PC-9 (cell line): ENCODE results near the gene SMAD5. TPM values are rescaled to one million over a fixed set of nuclear protein-coding genes. Genes with fewer than 3 reads are reported as not detected.

Source experiments
- BruUV-seq: library from RNA; stranded (reverse); fragments of 400-500 nt; replicated peaks from 2 replicates; lab custom pipeline; 2021; lab: Mats Ljungman, UMichigan
- CTCF ChIA-PET: fragments of 300-600 bp; sonication (Branson Sonifier 250); formaldehyde crosslinking; loops from one replicate; lab custom pipeline; 2022; ENCODE audit warnings: antibody characterized with exemption; lab: Charles Lee
- POLR2A ChIA-PET: fragments of 300-600 bp; sonication (Branson Sonifier 250); formaldehyde crosslinking; loops from one replicate; lab custom pipeline; 2022; ENCODE audit warnings: antibody characterized with exemption; ENCODE audit not compliant: unreplicated experiment; lab: Charles Lee
- DNase-seq, 2 experiments: peaks; one replicate each; pipeline versions ENCODE4 v3.0.0 to v3.0.0-alpha.2; 2015 to 2022; ENCODE audit warnings: mixed read lengths in 1 of 2
- H2AFZ ChIP-seq: fragments of 200-600 bp; sonication (generic); 2 replicates; pipeline ENCODE4 v1.8.1; 2017; ENCODE audit warnings: antibody characterized with exemption
- H3F3A ChIP-seq: fragments of 200-600 bp; sonication (generic); 2 replicates; pipeline ENCODE4 v1.8.1; 2017; ENCODE audit warnings: antibody characterized with exemption, mild to moderate bottlenecking, low read depth; ENCODE audit not compliant: insufficient read depth
- H3K27ac ChIP-seq: fragments of 200-600 bp; sonication (generic); 2 replicates; pipeline ENCODE4 v1.6.1; 2016; ENCODE audit warnings: mixed run types
- H3K27me3 ChIP-seq: fragments of 200-600 bp; sonication (generic); 2 replicates; pipeline ENCODE4 v1.6.1; 2016; ENCODE audit warnings: low read depth, mixed run types; ENCODE audit not compliant: insufficient read depth
- H3K36me3 ChIP-seq: fragments of 200-600 bp; sonication (generic); 2 replicates; pipeline ENCODE4 v1.6.1; 2016; ENCODE audit warnings: low read depth, mixed run types
- H3K4me1 ChIP-seq: fragments of 200-600 bp; sonication (generic); replicated peaks from 2 replicates; pipeline ENCODE4 v1.6.1; 2016; ENCODE audit warnings: mixed run types; ENCODE audit not compliant: insufficient read depth
- H3K4me2 ChIP-seq: fragments of 200-600 bp; sonication (generic); 2 replicates; pipeline ENCODE4 v1.6.1; 2017; ENCODE audit warnings: mixed run types
- H3K4me3 ChIP-seq: fragments of 200-600 bp; sonication (generic); 2 replicates; pipeline ENCODE4 v1.6.1; 2016; ENCODE audit warnings: mixed run types
- H3K79me2 ChIP-seq: fragments of 200-600 bp; sonication (generic); 2 replicates; pipeline ENCODE4 v1.6.1; 2017; ENCODE audit warnings: low read depth, mixed run types
- H3K9me2 ChIP-seq: fragments of 200-600 bp; sonication (generic); 2 replicates; pipeline ENCODE4 v1.8.1; 2017; ENCODE audit warnings: mild to moderate bottlenecking; ENCODE audit not compliant: insufficient read depth
- H3K9me3 ChIP-seq: fragments of 200-600 bp; sonication (generic); 2 replicates; pipeline ENCODE4 v1.8.1; 2016; ENCODE audit warnings: low read depth; ENCODE audit not compliant: insufficient read depth
- H4K20me1 ChIP-seq: fragments of 200-600 bp; sonication (generic); 2 replicates; pipeline ENCODE4 v1.8.1; 2017; ENCODE audit not compliant: insufficient read depth
- CTCF ChIP-seq: fragments of 200-600 bp; sonication (generic); conservative IDR thresholded peaks from 2 replicates; pipeline ENCODE4 v1.6.1; 2017; ENCODE audit warnings: mixed run types, antibody characterized with exemption, mild to moderate bottlenecking, moderate library complexity
- EZH2 ChIP-seq: fragments of 200-600 bp; sonication (generic); IDR thresholded peaks from 2 replicates; pipeline ENCODE4 v1.8.0; 2017; ENCODE audit warnings: antibody characterized with exemption, low read depth
- intact Hi-C: fragments of 100-400 bp; cut with micrococcal nuclease; formaldehyde crosslinking; loops from one replicate; pipeline ENCODE4 v1.10.0; 2022; ENCODE audit not compliant: unreplicated experiment
- total RNA-seq: library from RNA; stranded (reverse); gene quantifications from 2 replicates; pipeline ENCODE4 v1.2.3, GENCODE V29; 2021

Gene SMAD5
- total RNA-seq, 1 experiment from 2014 or later = 50.6 TPM

GRCh38 chr5:136129445-136129844 is 3.2 kb upstream of the SMAD5 start:
- Histone ChIP-seq H3K27me3 (no peaks in the 10 kb centered on the region), H3K4me1 (peaks cover 12% of the 10 kb centered on the region), H2AFZ (no peak overlapping the region), H3F3A (peaks cover 14% of the 10 kb centered on the region; the same call in 1 of the 2 replicates), H3K4me3 (no peak overlapping the region), H3K36me3 (no peaks in the 10 kb centered on the region), H3K9me2 (no peaks in the 10 kb centered on the region), H3K27ac (no peak overlapping the region), H4K20me1 (peaks cover 4% of the 10 kb centered on the region; the same call in 1 of the 2 replicates), H3K9me3 (no peaks in the 10 kb centered on the region), H3K4me2 (no peak overlapping the region), H3K79me2 (peaks cover 17% of the 10 kb centered on the region)
- BruUV-seq = no TSS peak
- TF ChIP-seq EZH2 (no peak), CTCF (no peak)
- intact Hi-C loops = no loop called here
- ChIA-PET POLR2A (no interaction called here), CTCF (no interaction called here)
- DNase-seq = no peak

- no peak for TF ChIP-seq CTCF
- no peak for TF ChIP-seq EZH2
- Histone ChIP-seq H3K9me2 (no peaks in the 10 kb centered on the region), H3K4me2 (no peak overlapping the region), H3K79me2 (peaks cover 28% of the 10 kb centered on the region), H3K36me3 (no peaks in the 10 kb centered on the region), H3K27ac (no peak overlapping the region), H3K4me3 (no peak overlapping the region), H3F3A (peaks cover 8% of the 10 kb centered on the region; the same call in 1 of the 2 replicates), H4K20me1 (peaks cover 12% of the 10 kb centered on the region), H3K9me3 (no peaks in the 10 kb centered on the region), H3K4me1 (peaks cover 19% of the 10 kb centered on the region), H3K27me3 (no peaks in the 10 kb centered on the region), H2AFZ (no peak overlapping the region)
- intact Hi-C loops = loop anchor here (5.0 kb wide), 1 partner anchor 33 kb away; no protein-coding TSS in a partner anchor
- BruUV-seq = no TSS peak
- no peak for DNase-seq
- CTCF ChIA-PET = no interaction called here
- POLR2A ChIA-PET = no interaction called here
These were observed 2.1 kb upstream of the SMAD5 start for GRCh38 chr5:136130581-136130980.

- Histone ChIP-seq H4K20me1 (peaks cover 23% of the 10 kb centered on the region), H2AFZ (peak overlapping the region; percentile 81), H3K27ac (no peak overlapping the region), H3K27me3 (no peaks in the 10 kb centered on the region), H3K9me2 (no peaks in the 10 kb centered on the region), H3K4me1 (peaks cover 19% of the 10 kb centered on the region), H3K4me3 (peak overlapping the region; percentile 78; the same call in 1 of the 2 replicates), H3K9me3 (no peaks in the 10 kb centered on the region), H3F3A (peaks cover 8% of the 10 kb centered on the region; the same call in 1 of the 2 replicates), H3K79me2 (peaks cover 43% of the 10 kb centered on the region), H3K36me3 (no peaks in the 10 kb centered on the region), H3K4me2 (peak overlapping the region; percentile 82)
- CTCF ChIA-PET = no interaction called here
- intact Hi-C loops = loop anchor here (5.0 kb wide), 1 partner anchor 35 kb away; no protein-coding TSS in a partner anchor
- BruUV-seq = no TSS peak
- TF ChIP-seq EZH2 (no peak), CTCF (no peak)
- POLR2A ChIA-PET = interaction anchor here (1.1 kb wide), 1 partner anchor 18 kb away, joined by 4 read pairs; no protein-coding TSS in a partner anchor
- no peak for DNase-seq
These were observed 558 bp upstream of the SMAD5 start for GRCh38 chr5:136132087-136132486.
